Neural cell (in vitro differentiated cells): Measurements from ENCODE around the gene ZNF677.

Experiments used
- CTCF ChIP-seq: fragments of 450-650 bp; IDR thresholded peaks from 2 replicates; pipeline ENCODE4 v1.5.1; 2014; ENCODE audit warnings: antibody characterized with exemption, mild to moderate bottlenecking, moderate library complexity; ENCODE audit not compliant: poor library complexity, severe bottlenecking
- EZH2 ChIP-seq: fragments of 200-600, 300-800 bp; shearing (Covaris generic), sonication (generic); IDR thresholded peaks from 2 replicates; pipeline ENCODE4 v1.6.1; 2014; ENCODE audit warnings: antibody characterized with exemption, low read length, borderline replicate concordance, mild to moderate bottlenecking; ENCODE audit not compliant: insufficient read depth, poor library complexity, severe bottlenecking

- TF ChIP-seq CTCF (no peak), EZH2 (no peak)
Measured at GRCh38 chr19:53193535-53194222, 61.0 kb downstream of the ZNF677 start.
